Measurements from ENCODE around the gene MYO1A. TPM values are rescaled to one million over a fixed set of nuclear protein-coding genes. Genes with fewer than 3 reads are reported as not detected.

The MYO1A gene
- total and polyA plus RNA-seq, 2 of the 13 experiments (the other 11 are each of a cell fraction or from before 2014, with no cell fraction given) = 5.3 to 6.0 TPM

DNA sequence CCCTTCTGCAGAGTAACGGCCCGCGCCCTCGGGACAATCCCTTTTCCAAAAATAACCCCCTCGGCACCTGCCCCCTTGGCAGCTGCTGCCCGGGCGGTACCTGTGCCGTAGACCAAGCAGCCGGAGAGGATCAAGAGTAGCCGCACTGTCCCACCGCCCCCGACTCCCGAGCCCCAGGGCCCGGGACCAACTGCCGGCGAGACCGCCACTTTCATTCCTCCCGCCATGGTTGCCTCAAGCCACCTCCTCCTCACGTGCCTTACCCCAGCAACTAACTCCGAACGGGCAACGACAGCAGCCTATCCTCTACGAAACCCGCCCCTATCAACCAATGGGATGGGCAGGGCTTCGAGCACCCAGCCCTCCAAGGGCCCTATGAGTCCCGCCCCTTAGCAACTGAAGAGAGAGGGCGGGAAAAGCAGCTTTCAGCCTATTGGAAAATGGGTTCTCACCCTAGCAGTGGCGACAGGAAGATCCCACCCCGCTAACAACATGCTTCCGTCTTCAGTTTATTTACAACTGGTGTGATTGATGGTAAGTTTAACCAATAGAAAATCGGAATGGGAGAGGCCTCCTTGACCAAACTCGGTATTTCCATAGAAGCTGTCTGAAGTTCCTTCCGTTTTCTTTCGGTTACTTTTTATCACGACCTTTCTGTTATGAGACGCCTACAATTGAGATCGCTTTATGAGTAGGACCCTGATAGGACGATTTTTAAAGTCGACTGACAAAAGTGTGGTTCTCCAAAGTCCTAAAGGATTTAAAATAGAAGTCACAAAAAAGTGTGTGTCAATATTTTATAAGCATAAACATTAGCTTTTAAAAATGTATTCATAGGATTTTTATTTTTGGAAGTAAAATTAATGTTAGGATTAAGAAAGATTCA lies 28.8 kb upstream of the MYO1A start, which contains the start of gene NEMP1 (continued):
- no peak for TF ChIP-seq ZNF761 (CRISPR knock-in tag; conservative IDR thresholded peaks at IDR 0.05)
- TF ChIP-seq ZNF138 (CRISPR knock-in tag; IDR thresholded peaks at IDR 0.05; ENCODE audit: low read depth) = no peak
- TF ChIP-seq ZNF232 (CRISPR knock-in tag; IDR thresholded peaks at IDR 0.05; ENCODE audit: borderline replicate concordance) = 0 out of 2 replicates have a peak, but pooled peaks have one; percentile 23
- no peak for TF ChIP-seq ADNP (CRISPR knock-in tag; IDR thresholded peaks at IDR 0.05)
- TF ChIP-seq, protein P1, sequence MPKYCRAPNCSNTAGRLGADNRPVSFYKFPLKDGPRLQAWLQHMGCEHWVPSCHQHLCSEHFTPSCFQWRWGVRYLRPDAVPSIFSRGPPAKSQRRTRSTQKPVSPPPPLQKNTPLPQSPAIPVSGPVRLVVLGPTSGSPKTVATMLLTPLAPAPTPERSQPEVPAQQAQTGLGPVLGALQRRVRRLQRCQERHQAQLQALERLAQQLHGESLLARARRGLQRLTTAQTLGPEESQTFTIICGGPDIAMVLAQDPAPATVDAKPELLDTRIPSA (CRISPR knock-in tag; IDR thresholded peaks at IDR 0.05; ENCODE audit: borderline replicate concordance) = no peak
- no peak for TF ChIP-seq ZNF329 (CRISPR knock-in tag; IDR thresholded peaks at IDR 0.05; ENCODE audit: low read depth)
- TF ChIP-seq ZNF691 (CRISPR knock-in tag; IDR thresholded peaks at IDR 0.05; ENCODE audit: borderline replicate concordance, low read depth) = peak; percentile 50; the same call in 1 of the 2 replicates
- no peak for TF ChIP-seq TARDBP (CRISPR knock-in tag; IDR thresholded peaks at IDR 0.05)
- TF ChIP-seq, protein P2, sequence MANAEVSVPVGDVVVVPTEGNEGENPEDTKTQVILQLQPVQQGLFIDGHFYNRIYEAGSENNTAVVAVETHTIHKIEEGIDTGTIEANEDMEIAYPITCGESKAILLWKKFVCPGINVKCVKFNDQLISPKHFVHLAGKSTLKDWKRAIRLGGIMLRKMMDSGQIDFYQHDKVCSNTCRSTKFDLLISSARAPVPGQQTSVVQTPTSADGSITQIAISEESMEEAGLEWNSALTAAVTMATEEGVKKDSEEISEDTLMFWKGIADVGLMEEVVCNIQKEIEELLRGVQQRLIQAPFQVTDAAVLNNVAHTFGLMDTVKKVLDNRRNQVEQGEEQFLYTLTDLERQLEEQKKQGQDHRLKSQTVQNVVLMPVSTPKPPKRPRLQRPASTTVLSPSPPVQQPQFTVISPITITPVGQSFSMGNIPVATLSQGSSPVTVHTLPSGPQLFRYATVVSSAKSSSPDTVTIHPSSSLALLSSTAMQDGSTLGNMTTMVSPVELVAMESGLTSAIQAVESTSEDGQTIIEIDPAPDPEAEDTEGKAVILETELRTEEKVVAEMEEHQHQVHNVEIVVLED (CRISPR knock-in tag; IDR thresholded peaks at IDR 0.05; ENCODE audit: borderline replicate concordance) = 0 out of 2 replicates have a peak, but pooled peaks have one; percentile 32
- TF ChIP-seq ZNF225 (CRISPR knock-in tag; IDR thresholded peaks at IDR 0.05) = no peak
- TF ChIP-seq, protein P3, sequence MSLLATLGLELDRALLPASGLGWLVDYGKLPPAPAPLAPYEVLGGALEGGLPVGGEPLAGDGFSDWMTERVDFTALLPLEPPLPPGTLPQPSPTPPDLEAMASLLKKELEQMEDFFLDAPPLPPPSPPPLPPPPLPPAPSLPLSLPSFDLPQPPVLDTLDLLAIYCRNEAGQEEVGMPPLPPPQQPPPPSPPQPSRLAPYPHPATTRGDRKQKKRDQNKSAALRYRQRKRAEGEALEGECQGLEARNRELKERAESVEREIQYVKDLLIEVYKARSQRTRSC (CRISPR knock-in tag; IDR thresholded peaks at IDR 0.05; ENCODE audit: low read depth) = no peak
- peak; percentile 40; the same call in 1 of the 2 replicates for TF ChIP-seq KDM5A (IDR thresholded peaks at IDR 0.05; ENCODE audit: borderline replicate concordance, low read length)
- TF ChIP-seq, protein P4, sequence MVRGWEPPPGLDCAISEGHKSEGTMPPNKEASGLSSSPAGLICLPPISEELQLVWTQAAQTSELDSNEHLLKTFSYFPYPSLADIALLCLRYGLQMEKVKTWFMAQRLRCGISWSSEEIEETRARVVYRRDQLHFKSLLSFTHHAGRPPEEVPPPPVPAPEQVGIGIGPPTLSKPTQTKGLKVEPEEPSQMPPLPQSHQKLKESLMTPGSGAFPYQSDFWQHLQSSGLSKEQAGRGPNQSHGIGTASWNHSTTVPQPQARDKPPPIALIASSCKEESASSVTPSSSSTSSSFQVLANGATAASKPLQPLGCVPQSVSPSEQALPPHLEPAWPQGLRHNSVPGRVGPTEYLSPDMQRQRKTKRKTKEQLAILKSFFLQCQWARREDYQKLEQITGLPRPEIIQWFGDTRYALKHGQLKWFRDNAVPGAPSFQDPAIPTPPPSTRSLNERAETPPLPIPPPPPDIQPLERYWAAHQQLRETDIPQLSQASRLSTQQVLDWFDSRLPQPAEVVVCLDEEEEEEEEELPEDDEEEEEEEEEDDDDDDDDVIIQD (CRISPR knock-in tag; IDR thresholded peaks at IDR 0.05; ENCODE audit: low read depth) = peak; percentile 60; the same call in 1 of the 2 replicates
- peak; percentile 81; the same call in 1 of the 2 replicates for TF ChIP-seq ZNF580 (CRISPR knock-in tag; IDR thresholded peaks at IDR 0.05; ENCODE audit: borderline replicate concordance, low read depth)
- TF ChIP-seq MLLT10 (CRISPR knock-in tag; IDR thresholded peaks at IDR 0.05) = no peak
- no peak for TF ChIP-seq ZNF703 (CRISPR knock-in tag; IDR thresholded peaks at IDR 0.05; ENCODE audit: borderline replicate concordance)
- TF ChIP-seq MZF1 (CRISPR knock-in tag; IDR thresholded peaks at IDR 0.05; ENCODE audit: borderline replicate concordance) = no peak
- TF ChIP-seq, protein P5, sequence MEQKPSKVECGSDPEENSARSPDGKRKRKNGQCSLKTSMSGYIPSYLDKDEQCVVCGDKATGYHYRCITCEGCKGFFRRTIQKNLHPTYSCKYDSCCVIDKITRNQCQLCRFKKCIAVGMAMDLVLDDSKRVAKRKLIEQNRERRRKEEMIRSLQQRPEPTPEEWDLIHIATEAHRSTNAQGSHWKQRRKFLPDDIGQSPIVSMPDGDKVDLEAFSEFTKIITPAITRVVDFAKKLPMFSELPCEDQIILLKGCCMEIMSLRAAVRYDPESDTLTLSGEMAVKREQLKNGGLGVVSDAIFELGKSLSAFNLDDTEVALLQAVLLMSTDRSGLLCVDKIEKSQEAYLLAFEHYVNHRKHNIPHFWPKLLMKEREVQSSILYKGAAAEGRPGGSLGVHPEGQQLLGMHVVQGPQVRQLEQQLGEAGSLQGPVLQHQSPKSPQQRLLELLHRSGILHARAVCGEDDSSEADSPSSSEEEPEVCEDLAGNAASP (CRISPR knock-in tag; IDR thresholded peaks at IDR 0.05; ENCODE audit: borderline replicate concordance) = 0 out of 2 replicates have a peak, but pooled peaks have one; percentile 46
- TF ChIP-seq ZNF709 (CRISPR knock-in tag; IDR thresholded peaks at IDR 0.05) = no peak
- TF ChIP-seq KLF15 (CRISPR knock-in tag; IDR thresholded peaks at IDR 0.05; ENCODE audit: borderline replicate concordance) = 0 out of 2 replicates have a peak, but pooled peaks have one; percentile 28

Measured in HepG2 (cell line).